PC-3 (cell line): ENCODE measurements around the gene ABLIM1.

Source experiments
- CTCF ChIP-seq: fragments of 300-600 bp; sonication (generic); conservative IDR thresholded peaks from 2 replicates; pipeline ENCODE4 v1.5.1; 2017; ENCODE audit warnings: antibody characterized with exemption, low read depth, mild to moderate bottlenecking, low read length
- EZH2 ChIP-seq: fragments of 300-600 bp; sonication (generic); IDR thresholded peaks from one replicate; pipeline ENCODE4 v1.6.1; 2017; ENCODE audit warnings: antibody characterized with exemption, mild to moderate bottlenecking, low read length; ENCODE audit not compliant: unreplicated experiment
- EZH2phosphoT487 ChIP-seq: fragments of 300-600 bp; sonication (generic); IDR thresholded peaks from 2 replicates; pipeline ENCODE4 v1.6.1; 2018; ENCODE audit warnings: mild to moderate bottlenecking, antibody characterized with exemption, low read length, borderline replicate concordance

GRCh38 chr10:114502074-114502473 lies 156.0 kb downstream of the ABLIM1 start:
- no peak for TF ChIP-seq CTCF
- no peak for TF ChIP-seq EZH2
- no peak for TF ChIP-seq EZH2phosphoT487
